Transverse colon (tissue), 3 donors: ENCODE measurements around the gene BCO1.

Experiments
- CTCF ChIP-seq, 5 experiments: fragments of 200-600 bp in 3 of 5; fragments of 450-650 bp in 2 of 5; sonication (generic) in 3 of 5; IDR thresholded peaks; 1 replicate in 2 of 5; 2 replicates in 3 of 5; pipeline ENCODE4 v1.5.1; 2016 to 2017; ENCODE audit warnings: antibody characterized with exemption in 5 of 5, inconsistent platforms in 3 of 5, mild to moderate bottlenecking in 2 of 5, moderate library complexity in 1 of 5
- EP300 ChIP-seq: sonication (generic); formaldehyde crosslinking; IDR thresholded peaks from one replicate; pipeline ENCODE4 v1.6.1; 2017; ENCODE audit warnings: antibody characterized with exemption, low read depth
- POLR2A ChIP-seq: fragments of 450-650 bp; IDR thresholded peaks from one replicate; pipeline ENCODE4 v1.6.1; 2016; ENCODE audit warnings: antibody characterized with exemption, mild to moderate bottlenecking, moderate library complexity

- TF ChIP-seq EP300, result no peak
- no peak for TF ChIP-seq CTCF (IDR thresholded peaks at IDR 0.05)
- TF ChIP-seq POLR2A, result no peak
These were observed 80.9 kb downstream of the BCO1 start for GRCh38 chr16:81319221-81319912.
